ENCODE measurements around the gene ZBTB45. TPM values are rescaled to one million over a fixed set of nuclear protein-coding genes. Genes with fewer than 3 reads are reported as not detected.
"Not testable (repeated sequence)": the region's sequence is repeated elsewhere in the genome, so short reads cannot be mapped to it uniquely, and the experiment has no call there.

The ZBTB45 gene
- total RNA-seq, 1 experiment from 2014 or later = 14.8 TPM

DNA sequence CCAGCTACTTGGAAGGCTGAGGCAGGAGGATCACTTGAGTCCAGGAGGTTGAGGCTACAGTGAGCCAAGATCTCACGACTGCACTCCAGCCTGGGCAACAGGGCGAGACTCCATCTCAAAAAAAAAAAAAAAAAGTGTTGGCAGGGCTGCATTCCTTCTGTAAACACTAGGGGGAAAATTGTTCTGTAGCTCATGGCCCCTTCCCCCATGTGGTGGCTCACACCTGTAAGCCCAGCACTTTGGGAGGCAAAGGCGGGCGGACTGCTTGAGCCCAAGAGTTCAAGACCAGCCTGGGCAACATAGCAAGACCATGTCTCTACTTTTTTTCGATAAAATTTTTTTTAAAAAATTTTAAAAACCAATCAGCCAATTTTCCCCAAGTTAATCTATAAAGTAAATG lies 35.3 kb downstream of the ZBTB45 start:
- H3K36me3 Mint-ChIP-seq (ENCODE audit: insufficient read depth, unreplicated experiment); H3K9me3 ChIP-seq; H3K4me3 ChIP-seq (ENCODE audit: low read depth, low read length); DNase-seq; H3K27me3 Mint-ChIP-seq (ENCODE audit: insufficient read depth, unreplicated experiment); H3K27me3 ChIP-seq (replicated peaks; ENCODE audit: control insufficient read depth, insufficient read depth, low read length); intact Hi-C loops (cut with micrococcal nuclease; ENCODE audit: unreplicated experiment); H3K4me3 Mint-ChIP-seq (ENCODE audit: unreplicated experiment); H3K4me1 ChIP-seq; H3K36me3 ChIP-seq (ENCODE audit: control insufficient read depth, insufficient read depth, low read length); H3K27ac Mint-ChIP-seq (ENCODE audit: unreplicated experiment); BruUV-seq (replicated peaks); H3K9me3 Mint-ChIP-seq (ENCODE audit: unreplicated experiment); CTCF ChIA-PET; H3K4me1 Mint-ChIP-seq (ENCODE audit: low read depth, unreplicated experiment): not testable (repeated sequence)
- POLR2A ChIA-PET = interaction anchor here (1.0 kb wide), 1 partner anchor 35 kb away, joined by 3 read pairs; the partner anchor contains the start of gene ZBTB45
- TF ChIP-seq, protein P1, sequence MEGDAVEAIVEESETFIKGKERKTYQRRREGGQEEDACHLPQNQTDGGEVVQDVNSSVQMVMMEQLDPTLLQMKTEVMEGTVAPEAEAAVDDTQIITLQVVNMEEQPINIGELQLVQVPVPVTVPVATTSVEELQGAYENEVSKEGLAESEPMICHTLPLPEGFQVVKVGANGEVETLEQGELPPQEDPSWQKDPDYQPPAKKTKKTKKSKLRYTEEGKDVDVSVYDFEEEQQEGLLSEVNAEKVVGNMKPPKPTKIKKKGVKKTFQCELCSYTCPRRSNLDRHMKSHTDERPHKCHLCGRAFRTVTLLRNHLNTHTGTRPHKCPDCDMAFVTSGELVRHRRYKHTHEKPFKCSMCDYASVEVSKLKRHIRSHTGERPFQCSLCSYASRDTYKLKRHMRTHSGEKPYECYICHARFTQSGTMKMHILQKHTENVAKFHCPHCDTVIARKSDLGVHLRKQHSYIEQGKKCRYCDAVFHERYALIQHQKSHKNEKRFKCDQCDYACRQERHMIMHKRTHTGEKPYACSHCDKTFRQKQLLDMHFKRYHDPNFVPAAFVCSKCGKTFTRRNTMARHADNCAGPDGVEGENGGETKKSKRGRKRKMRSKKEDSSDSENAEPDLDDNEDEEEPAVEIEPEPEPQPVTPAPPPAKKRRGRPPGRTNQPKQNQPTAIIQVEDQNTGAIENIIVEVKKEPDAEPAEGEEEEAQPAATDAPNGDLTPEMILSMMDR (IDR thresholded peaks at IDR 0.05; ENCODE audit: insufficient read depth in 1 of 2, low read depth in 1 of 2, low read length in 1 of 2, severe bottlenecking in 1 of 2, unreplicated experiment in 1 of 2) = peak in 1 of 2 experiments; percentile 22

DNA sequence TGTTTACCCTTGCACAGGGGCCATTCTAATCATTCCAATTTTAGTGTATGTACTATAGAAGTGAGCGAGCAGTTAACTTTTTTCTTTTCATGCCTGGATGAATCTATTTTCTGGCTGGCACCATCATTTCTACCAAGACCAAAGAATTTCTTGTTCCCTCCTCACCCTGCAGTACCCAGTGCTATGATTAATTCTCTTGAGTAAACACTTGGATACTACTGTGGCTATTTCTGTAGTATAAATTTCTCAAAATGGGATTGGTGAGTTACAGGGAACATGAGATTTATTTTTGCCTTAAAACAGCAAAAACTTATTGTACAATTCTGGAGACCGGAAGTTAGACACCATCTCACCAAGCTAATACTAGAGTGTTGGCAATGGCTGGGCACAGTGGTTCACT lies 35.8 kb downstream of the ZBTB45 start:
- H3K4me1 ChIP-seq = no peaks in the 10 kb centered on the region
- TF ChIP-seq, protein P1 (IDR thresholded peaks at IDR 0.05; ENCODE audit: insufficient read depth in 1 of 2, low read depth in 1 of 2, low read length in 1 of 2, severe bottlenecking in 1 of 2, unreplicated experiment in 1 of 2) = no peak
- ChIA-PET POLR2A (interaction anchor here (0.7 to 1.0 kb wide), 2 partner anchors 36 to 60 kb away, joined by 3 read pairs; partner anchors contain the start of genes TRIM28 and ZBTB45), CTCF (no interaction called here)
- H3K9me3 ChIP-seq = no peaks in the 10 kb centered on the region
- H3K4me3 ChIP-seq (ENCODE audit: low read depth, low read length) = no peak overlapping the region
- no peak for DNase-seq
- BruUV-seq (replicated peaks) = no TSS peak
- H3K27ac Mint-ChIP-seq (ENCODE audit: unreplicated experiment) = no peak overlapping the region
- H3K36me3 ChIP-seq (ENCODE audit: control insufficient read depth, insufficient read depth, low read length) = no peaks in the 10 kb centered on the region
- no peaks in the 10 kb centered on the region for H3K27me3 Mint-ChIP-seq (ENCODE audit: insufficient read depth, unreplicated experiment)
- intact Hi-C loops (cut with micrococcal nuclease; ENCODE audit: unreplicated experiment) = no loop called here
- H3K9me3 Mint-ChIP-seq (ENCODE audit: unreplicated experiment) = no peaks in the 10 kb centered on the region
- H3K4me1 Mint-ChIP-seq (ENCODE audit: low read depth, unreplicated experiment) = no peaks in the 10 kb centered on the region
- H3K36me3 Mint-ChIP-seq (ENCODE audit: insufficient read depth, unreplicated experiment) = peaks cover 8% of the 10 kb centered on the region
- no peak overlapping the region for H3K4me3 Mint-ChIP-seq (ENCODE audit: unreplicated experiment)
- H3K27me3 ChIP-seq (replicated peaks; ENCODE audit: control insufficient read depth, insufficient read depth, low read length) = no peaks in the 10 kb centered on the region

DNA sequence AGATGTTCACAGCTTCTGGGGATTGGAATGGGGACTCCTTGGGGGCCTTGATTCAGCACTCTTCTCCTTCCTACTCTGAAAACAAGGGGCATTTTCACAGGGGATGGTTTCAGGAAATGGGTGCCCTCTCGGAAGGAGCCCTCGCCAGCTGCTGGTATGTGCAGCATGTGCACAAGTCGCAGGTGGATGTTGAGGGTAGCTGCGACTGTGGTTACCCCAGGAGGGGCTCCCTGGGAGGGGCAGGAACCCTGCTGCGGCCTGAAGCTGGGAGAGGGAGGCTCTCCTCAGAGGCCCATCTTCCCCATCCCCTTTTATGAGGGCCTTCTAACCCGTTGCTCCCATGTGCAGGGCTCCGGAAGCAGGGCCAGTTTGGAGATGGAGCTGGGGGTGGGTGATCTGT lies 37.2 kb downstream of the ZBTB45 start:
- BruUV-seq (replicated peaks) = no TSS peak
- DNase-seq = no peak
- no peak overlapping the region for H3K27ac Mint-ChIP-seq (ENCODE audit: unreplicated experiment)
- no peaks in the 10 kb centered on the region for H3K36me3 ChIP-seq (ENCODE audit: control insufficient read depth, insufficient read depth, low read length)
- no peaks in the 10 kb centered on the region for H3K4me1 ChIP-seq
- H3K27me3 Mint-ChIP-seq (ENCODE audit: insufficient read depth, unreplicated experiment) = no peaks in the 10 kb centered on the region
- intact Hi-C loops (cut with micrococcal nuclease; ENCODE audit: unreplicated experiment) = no loop called here
- ChIA-PET POLR2A (no interaction called here), CTCF (no interaction called here)
- TF ChIP-seq, protein P1 (IDR thresholded peaks at IDR 0.05; ENCODE audit: insufficient read depth in 1 of 2, low read depth in 1 of 2, low read length in 1 of 2, severe bottlenecking in 1 of 2, unreplicated experiment in 1 of 2) = no peak
- H3K9me3 Mint-ChIP-seq (ENCODE audit: unreplicated experiment) = no peaks in the 10 kb centered on the region
- peaks cover 8% of the 10 kb centered on the region for H3K36me3 Mint-ChIP-seq (ENCODE audit: insufficient read depth, unreplicated experiment)
- H3K4me1 Mint-ChIP-seq (ENCODE audit: low read depth, unreplicated experiment) = no peaks in the 10 kb centered on the region
- no peak overlapping the region for H3K4me3 ChIP-seq (ENCODE audit: low read depth, low read length)
- H3K4me3 Mint-ChIP-seq (ENCODE audit: unreplicated experiment) = no peak overlapping the region
- H3K9me3 ChIP-seq = no peaks in the 10 kb centered on the region
- no peaks in the 10 kb centered on the region for H3K27me3 ChIP-seq (replicated peaks; ENCODE audit: control insufficient read depth, insufficient read depth, low read length)
